HepG2 (cell line): Measurements from ENCODE around the gene OSBPL10. TPM values are rescaled to one million over a fixed set of nuclear protein-coding genes. Genes with fewer than 3 reads are reported as not detected.

Source experiments
- ATAC-seq: fragments of 200-7000 bp; cut with Tn5 transposase; 3 replicates; pipeline ENCODE4 v1.9.1; 2020; ENCODE audit warnings: mild to moderate bottlenecking, moderate library complexity
- BruUV-seq: library from RNA; stranded (reverse); fragments of 400-500 nt; replicated peaks from 2 replicates; lab custom pipeline; 2021; lab: Mats Ljungman, UMichigan
- CTCF ChIA-PET: fragments of 300-600 bp; formaldehyde crosslinking; extraction: SDS; loops from one replicate; lab custom pipeline; 2021; ENCODE audit warnings: low total read pairs, inconsistent platforms, low intra/inter-chr PET ratio; lab: Yijun Ruan, JAX
- POLR2A ChIA-PET: fragments of 350-600 bp; sonication (Branson Sonifier 250); formaldehyde crosslinking; loops from one replicate; lab custom pipeline; 2020; ENCODE audit warnings: antibody characterized with exemption, inconsistent platforms; lab: Yijun Ruan, JAX
- DNase-seq: peaks from one replicate; pipeline ENCODE4 v3.0.0-alpha.2; 2015; ENCODE audit warnings: low spot score
- FAIRE-seq: peaks from 3 replicates; lab custom pipeline; 2011; peaks lifted over from hg19 to GRCh38; lab: Jason Lieb, UNC
- H2AFZ ChIP-seq: one replicate; pipeline ENCODE4 v1.6.1; 2011; ENCODE audit warnings: low read length, inconsistent platforms
- H3K27ac ChIP-seq: fragments of 300-600 bp; 3 replicates; pipeline ENCODE4 v1.8.0; 2011; ENCODE audit warnings: mixed run types, mild to moderate bottlenecking, mixed read lengths, low read length, inconsistent platforms; ENCODE audit not compliant: insufficient read depth; ENCODE audit errors: extremely low read length
- H3K27me3 ChIP-seq, 2 experiments: fragments of 200-600 bp in 1 of 2; 2 replicates in 1 of 2; 3 replicates in 1 of 2; pipeline versions ENCODE4 v1.6.0 to v1.8.0; 2011; ENCODE audit warnings: low read length in 2 of 2, mild to moderate bottlenecking in 2 of 2, moderate library complexity in 2 of 2, inconsistent platforms in 1 of 2; ENCODE audit not compliant: insufficient read depth in 2 of 2, control insufficient read depth in 1 of 2
- H3K36me3 ChIP-seq, 2 experiments: fragments of 200-600 bp in 1 of 2; replicated peaks in 1 of 2; 2 replicates in 1 of 2; 3 replicates in 1 of 2; pipeline versions ENCODE4 v1.5.1 to v1.8.0; 2011; ENCODE audit warnings: low read length in 2 of 2, inconsistent platforms in 1 of 2; ENCODE audit not compliant: insufficient read depth in 2 of 2, control insufficient read depth in 1 of 2
- H3K4me1 ChIP-seq: 2 replicates; pipeline ENCODE4 v1.5.1; 2012; ENCODE audit warnings: low read length, inconsistent platforms; ENCODE audit not compliant: insufficient read depth
- H3K4me2 ChIP-seq: 2 replicates; pipeline ENCODE4 v1.6.0; 2011; ENCODE audit warnings: low read depth, low read length, inconsistent platforms
- H3K4me3 ChIP-seq, 3 experiments: fragments of 200-600 bp in 1 of 3; sonication (generic), shearing (Covaris generic) in 1 of 3; replicated peaks in 1 of 3; 2 replicates each; pipeline ENCODE4 v1.5.1; 2011 to 2016; ENCODE audit warnings: low read length in 3 of 3, inconsistent platforms in 2 of 3, low read depth in 2 of 3, mild to moderate bottlenecking in 2 of 3, control low read depth in 1 of 3, mixed read lengths in 1 of 3; ENCODE audit not compliant: insufficient read depth in 1 of 3
- H3K79me2 ChIP-seq: one replicate; pipeline ENCODE4 v1.6.1; 2011; ENCODE audit warnings: low read length, inconsistent platforms; ENCODE audit not compliant: insufficient read depth
- H3K9ac ChIP-seq: 2 replicates; pipeline ENCODE4 v1.6.0; 2011; ENCODE audit warnings: mild to moderate bottlenecking, low read depth, low read length, inconsistent platforms; ENCODE audit not compliant: insufficient read depth
- H3K9me3 ChIP-seq: 2 replicates; pipeline ENCODE4 v1.5.1; 2012; ENCODE audit warnings: mild to moderate bottlenecking, low read length
- H4K20me1 ChIP-seq: 2 replicates; pipeline ENCODE4 v1.6.0; 2011; ENCODE audit warnings: inconsistent platforms, mild to moderate bottlenecking, low read length, moderate library complexity; ENCODE audit not compliant: insufficient read depth
- ARID5B ChIP-seq: IDR thresholded peaks from 2 replicates; pipeline ENCODE4 v1.4.0; 2020; ENCODE audit warnings: mild to moderate bottlenecking, missing genetic modification reagents
- ELF3 ChIP-seq: IDR thresholded peaks from 2 replicates; pipeline ENCODE4 v1.6.1; 2016; ENCODE audit warnings: missing genetic modification reagents, missing compliant biosample characterization
- EP300 ChIP-seq, 3 experiments: sonication (generic) in 1 of 3; formaldehyde crosslinking in 1 of 3; IDR thresholded peaks; 2 replicates each; pipeline versions ENCODE4 v1.5.1 to v1.6.1; 2011 to 2020; ENCODE audit warnings: low read depth in 2 of 3, low read length in 2 of 3, borderline replicate concordance in 1 of 3, improper control_type of control experiment in 1 of 3, mild to moderate bottlenecking in 1 of 3, missing genetic modification reagents in 1 of 3, moderate library complexity in 1 of 3
- ESRRA ChIP-seq: sonication (generic); formaldehyde crosslinking; IDR thresholded peaks from 2 replicates; pipeline ENCODE4 v1.5.1; 2020; ENCODE audit warnings: mild to moderate bottlenecking, low read depth, missing genetic modification reagents
- HMG20A ChIP-seq: IDR thresholded peaks from 2 replicates; pipeline ENCODE4 v1.6.1; 2016; ENCODE audit warnings: borderline replicate concordance
- HNRNPK ChIP-seq: fragments of 200-400 bp; formaldehyde crosslinking; IDR thresholded peaks from 2 replicates; pipeline ENCODE4 v1.6.1; 2018; ENCODE audit warnings: low read length, low read depth, moderate library complexity, mild to moderate bottlenecking; ENCODE audit not compliant: poor library complexity, severe bottlenecking
- NFKB2 ChIP-seq: sonication (generic); formaldehyde crosslinking; IDR thresholded peaks from 2 replicates; pipeline ENCODE4 v1.4.0; 2020; ENCODE audit warnings: missing genetic modification reagents, borderline replicate concordance
- SP2 ChIP-seq: sonication (generic); formaldehyde crosslinking; IDR thresholded peaks from 2 replicates; pipeline ENCODE4 v1.5.1; 2020; ENCODE audit warnings: mild to moderate bottlenecking, missing genetic modification reagents
- ZKSCAN1 ChIP-seq: fragments of 150-350 bp; IDR thresholded peaks from 2 replicates; pipeline ENCODE4 v1.6.1; 2014; ENCODE audit warnings: low read length
- ZMYM2 ChIP-seq: sonication (generic); formaldehyde crosslinking; IDR thresholded peaks from 2 replicates; pipeline ENCODE4 v1.8.0; 2022; ENCODE audit warnings: mild to moderate bottlenecking, missing genetic modification reagents
- WGBS: methylation state at CpG from one replicate; pipeline ENCODE4 v1.1.6; 2017; ENCODE audit warnings: low lambda C conversion rate; 5-methylcytosine and 5-hydroxymethylcytosine counted together
- in situ Hi-C: cut with HindIII; loops from 2 replicates; pipeline ENCODE4 v1.10.0; 2017; ENCODE audit warnings: low pct_unique_long_range_greater_than_20kb; ENCODE audit not compliant: extremely low pct_ligation_motif_present
- intact Hi-C: fragments of 100-400 bp; cut with micrococcal nuclease; formaldehyde crosslinking; loops from one replicate; pipeline ENCODE4 v1.10.0; 2022; ENCODE audit not compliant: unreplicated experiment
- polyA plus RNA-seq, 8 experiments: library from polyadenylated mRNA; depleted of rRNA in 3 of 8; stranded (reverse) in 7 of 8; unstranded in 1 of 8; fragments of >200 nt; fragmentation: Illumina TruSeq in 4 of 8; extraction: Trizol in 4 of 8; gene quantifications; 2 replicates each; pipeline versions ENCODE4 v1.2.1 to v1.2.3, GENCODE V29; 2011 to 2016; ENCODE audit warnings: low read depth in 4 of 8, missing spikeins in 1 of 8, mixed read lengths in 1 of 8; ENCODE audit not compliant: insufficient read depth in 1 of 8
- total RNA-seq, 5 experiments: library from RNA; depleted of rRNA; stranded (reverse); fragments of >200 nt; fragmentation: Illumina TruSeq; extraction: Trizol; gene quantifications; 2 replicates each; pipeline ENCODE4 v1.2.3, GENCODE V29; 2016; ENCODE audit warnings: low read depth in 1 of 5
- TF ChIP-seq, protein P1 (sequence below): sonication (generic); formaldehyde crosslinking; IDR thresholded peaks from 2 replicates; pipeline ENCODE4 v1.4.0; 2020; ENCODE audit warnings: missing genetic modification reagents
- TF ChIP-seq, protein P2 (sequence below), 2 experiments: fragments of 450-650 bp in 1 of 2; sonication (generic) in 1 of 2; formaldehyde crosslinking; IDR thresholded peaks; 2 replicates each; pipeline versions ENCODE4 v1.5.0 to v1.8.0; 2020 to 2022; ENCODE audit warnings: mild to moderate bottlenecking in 1 of 2, missing genetic modification reagents in 1 of 2

OSBPL10 gene
- total and polyA plus RNA-seq, 2 of the 13 experiments (the other 11 are each of a cell fraction or from before 2014, with no cell fraction given): 10.3 to 28.6 TPM

DNA sequence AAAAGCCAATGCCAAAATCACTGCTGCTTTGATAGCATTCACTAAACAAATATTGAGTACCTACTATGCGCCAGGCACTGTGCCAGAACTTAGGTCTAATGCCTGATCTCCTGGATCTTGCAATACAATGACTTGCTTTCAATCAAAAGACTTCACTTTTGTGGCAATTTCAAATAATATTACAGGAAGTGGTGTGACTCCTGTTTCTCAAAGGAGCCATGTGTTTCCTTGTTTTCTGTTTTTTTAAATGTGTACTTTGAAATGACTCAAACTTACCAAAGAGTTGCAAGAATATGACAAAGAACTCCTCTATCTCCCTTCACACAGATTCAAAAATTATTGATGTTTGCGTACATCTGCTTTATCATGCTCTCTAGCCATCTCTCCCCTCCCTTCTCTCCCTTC, 18.3 kb downstream of the OSBPL10 start:
- Histone ChIP-seq H3K36me3 (no peaks in the 10 kb centered on the region), H3K27me3 (no peaks in the 10 kb centered on the region), H2AFZ (no peak overlapping the region), H3K79me2 (peaks cover 79% of the 10 kb centered on the region), H3K9ac (no peak overlapping the region), H3K27ac (peak overlapping the region; percentile 45), H3K9me3 (no peaks in the 10 kb centered on the region), H3K4me1 (peaks cover 85% of the 10 kb centered on the region), H4K20me1 (no peaks in the 10 kb centered on the region), H3K4me2 (no peak overlapping the region), H3K4me3 (no peak overlapping the region)
- intact Hi-C loops: no loop called here
- 92% methylated on average over 2 of the region's 2 CpGs for WGBS
- FAIRE-seq (no peak), ATAC-seq (no peak), DNase-seq (peak; percentile 52)
- TF ChIP-seq HNRNPK: peak; percentile 82
- TF ChIP-seq, protein P1, sequence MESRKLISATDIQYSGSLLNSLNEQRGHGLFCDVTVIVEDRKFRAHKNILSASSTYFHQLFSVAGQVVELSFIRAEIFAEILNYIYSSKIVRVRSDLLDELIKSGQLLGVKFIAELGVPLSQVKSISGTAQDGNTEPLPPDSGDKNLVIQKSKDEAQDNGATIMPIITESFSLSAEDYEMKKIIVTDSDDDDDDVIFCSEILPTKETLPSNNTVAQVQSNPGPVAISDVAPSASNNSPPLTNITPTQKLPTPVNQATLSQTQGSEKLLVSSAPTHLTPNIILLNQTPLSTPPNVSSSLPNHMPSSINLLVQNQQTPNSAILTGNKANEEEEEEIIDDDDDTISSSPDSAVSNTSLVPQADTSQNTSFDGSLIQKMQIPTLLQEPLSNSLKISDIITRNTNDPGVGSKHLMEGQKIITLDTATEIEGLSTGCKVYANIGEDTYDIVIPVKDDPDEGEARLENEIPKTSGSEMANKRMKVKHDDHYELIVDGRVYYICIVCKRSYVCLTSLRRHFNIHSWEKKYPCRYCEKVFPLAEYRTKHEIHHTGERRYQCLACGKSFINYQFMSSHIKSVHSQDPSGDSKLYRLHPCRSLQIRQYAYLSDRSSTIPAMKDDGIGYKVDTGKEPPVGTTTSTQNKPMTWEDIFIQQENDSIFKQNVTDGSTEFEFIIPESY (CRISPR knock-in tag): peak; percentile 87
- TF ChIP-seq ELF3 (CRISPR knock-in tag): peak; percentile 27; the same call in 1 of the 2 replicates
- peak; percentile 15; the same call in 1 of the 2 replicates for TF ChIP-seq HMG20A (CRISPR knock-in tag)
- TF ChIP-seq NFKB2: no peak
- TF ChIP-seq ARID5B: peak; percentile 28; the same call in 1 of the 2 replicates
- TF ChIP-seq EP300 (IDR thresholded peaks at IDR 0.05; ENCODE audit: low read depth in 2 of 2, low read length in 2 of 2): 0 out of 4 replicates have a peak, but pooled peaks of 1 of the 2 experiments have one; percentile 35
- no peak for TF ChIP-seq EP300 (CRISPR knock-in tag; IDR thresholded peaks at IDR 0.05; ENCODE audit: borderline replicate concordance)
- TF ChIP-seq ESRRA: no peak
- 0 out of 2 replicates have a peak, but pooled peaks have one; percentile 50 for TF ChIP-seq ZMYM2 (CRISPR knock-in tag)
- TF ChIP-seq ZKSCAN1: peak; percentile 96
- TF ChIP-seq, protein P2, sequence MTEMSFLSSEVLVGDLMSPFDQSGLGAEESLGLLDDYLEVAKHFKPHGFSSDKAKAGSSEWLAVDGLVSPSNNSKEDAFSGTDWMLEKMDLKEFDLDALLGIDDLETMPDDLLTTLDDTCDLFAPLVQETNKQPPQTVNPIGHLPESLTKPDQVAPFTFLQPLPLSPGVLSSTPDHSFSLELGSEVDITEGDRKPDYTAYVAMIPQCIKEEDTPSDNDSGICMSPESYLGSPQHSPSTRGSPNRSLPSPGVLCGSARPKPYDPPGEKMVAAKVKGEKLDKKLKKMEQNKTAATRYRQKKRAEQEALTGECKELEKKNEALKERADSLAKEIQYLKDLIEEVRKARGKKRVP (CRISPR knock-in tag; IDR thresholded peaks at IDR 0.05): peak in 1 of 2 experiments; percentile 72; a peak in 2 of 4 replicates
- no peak for TF ChIP-seq SP2
- CTCF ChIA-PET: no interaction called here
- POLR2A ChIA-PET: no interaction called here
- BruUV-seq: no TSS peak
- in situ Hi-C loops: no loop called here
